GM12891 (cell line): Measurements from ENCODE around the gene DENND1A.

Experiments
- POLR2A ChIP-seq: IDR thresholded peaks from 2 replicates; pipeline ENCODE4 v1.6.1; 2011; ENCODE audit warnings: low read depth, low read length, control low read depth
- POLR2AphosphoS5 ChIP-seq: IDR thresholded peaks from 2 replicates; pipeline ENCODE4 v1.6.1; 2011; ENCODE audit warnings: low read depth, low read length, control low read depth

GRCh38 chr9:123400926-123401503, 528.9 kb downstream of the DENND1A start:
- TF ChIP-seq POLR2A = no peak
- TF ChIP-seq POLR2AphosphoS5 = no peak
